Activated naive CD4-positive, alpha-beta T cell (primary cell): ENCODE results near the gene RBPJL.

Source experiments
- DNase-seq, 4 experiments: peaks; one replicate each; lab custom pipeline; 2025; lab: John Stamatoyannopoulos, UW

Gene RBPJL

GRCh38 chr20:45362804-45363610 is 56.4 kb downstream of the RBPJL start, which contains the start of gene SYS1:
Gene SYS1 (plus strand): TSS chr20:45363156. CDS start chr20:45363532, 376 bp downstream.
- DNase-seq = peak; percentile 93 to 98 (median 96)

GRCh38 chr20:45363611-45364492 is 57.2 kb downstream of the RBPJL start:
- no peak for DNase-seq

GRCh38 chr20:45365444-45365970 is 58.9 kb downstream of the RBPJL start:
- DNase-seq = no peak

GRCh38 chr20:45366192-45366591 is 59.6 kb downstream of the RBPJL start:
- DNase-seq = no peak

GRCh38 chr20:45366631-45367030 is 60.0 kb downstream of the RBPJL start:
- DNase-seq = no peak

- DNase-seq = no peak
Observed at GRCh38 chr20:45367126-45367525, 60.5 kb downstream of the RBPJL start.
